ENCODE results near the gene PJA2. TPM values are rescaled to one million over a fixed set of nuclear protein-coding genes. Genes with fewer than 3 reads are reported as not detected.

PJA2 gene
- total and polyA plus RNA-seq, 9 of the 15 experiments (the other 6 are each of a cell fraction or from before 2014, with no cell fraction given) = 25.1 to 82.1 (median 50.1) TPM

GRCh38 chr5:109409844-109410388, at the start of gene PJA2 (continued):
- TF ChIP-seq REST (IDR thresholded peaks at IDR 0.05; ENCODE audit: borderline replicate concordance) = no peak
- no peak for TF ChIP-seq REST (CRISPR knock-in tag; IDR thresholded peaks at IDR 0.05; ENCODE audit: low read depth)
- no peak for TF ChIP-seq SAP30 (IDR thresholded peaks at IDR 0.05; ENCODE audit: borderline replicate concordance, insufficient read depth, low read depth, low read length, poor library complexity, severe bottlenecking)
- TF ChIP-seq ZC3H4 (CRISPR knock-in tag; IDR thresholded peaks at IDR 0.05; ENCODE audit: borderline replicate concordance) = no peak
- TF ChIP-seq DMBX1 (CRISPR knock-in tag; IDR thresholded peaks at IDR 0.05; ENCODE audit: borderline replicate concordance) = no peak
- peak in 1 of 2 experiments; percentile 52; a peak in 1 of 4 replicates for TF ChIP-seq ZMIZ1 (IDR thresholded peaks at IDR 0.05; ENCODE audit: low read depth in 2 of 2, low read length in 2 of 2)
- no peak for TF ChIP-seq ZNF77 (CRISPR knock-in tag; IDR thresholded peaks at IDR 0.05)
- peak; percentile 74 for TF ChIP-seq ZBTB12 (CRISPR knock-in tag; IDR thresholded peaks at IDR 0.05)
- TF ChIP-seq STAT5B (CRISPR knock-in tag; IDR thresholded peaks at IDR 0.05) = no peak
- no peak for TF ChIP-seq NFRKB (IDR thresholded peaks at IDR 0.05; ENCODE audit: low read depth)
- TF ChIP-seq C11orf30 (IDR thresholded peaks at IDR 0.05; ENCODE audit: low read depth) = 0 out of 2 replicates have a peak, but pooled peaks have one; percentile 16
- TF ChIP-seq CBFB (CRISPR knock-in tag; IDR thresholded peaks at IDR 0.05) = no peak
- peak; percentile 97; the same call in 1 of the 2 replicates for TF ChIP-seq CGGBP1 (CRISPR knock-in tag; IDR thresholded peaks at IDR 0.05)
- peak; percentile 16 for TF ChIP-seq MEIS2 (IDR thresholded peaks at IDR 0.05; ENCODE audit: partially characterized antibody)
- TF ChIP-seq BRCA1 (IDR thresholded peaks at IDR 0.05) = no peak
- no peak for TF ChIP-seq BRCA1 (CRISPR knock-in tag; IDR thresholded peaks at IDR 0.05)
